ENCODE measurements around the gene HOXD13. TPM values are rescaled to one million over a fixed set of nuclear protein-coding genes. Genes with fewer than 3 reads are reported as not detected.

HOXD13 gene
- total RNA-seq, 4 donors from 2014 or later = 0.19 TPM; not detected in 3

DNA sequence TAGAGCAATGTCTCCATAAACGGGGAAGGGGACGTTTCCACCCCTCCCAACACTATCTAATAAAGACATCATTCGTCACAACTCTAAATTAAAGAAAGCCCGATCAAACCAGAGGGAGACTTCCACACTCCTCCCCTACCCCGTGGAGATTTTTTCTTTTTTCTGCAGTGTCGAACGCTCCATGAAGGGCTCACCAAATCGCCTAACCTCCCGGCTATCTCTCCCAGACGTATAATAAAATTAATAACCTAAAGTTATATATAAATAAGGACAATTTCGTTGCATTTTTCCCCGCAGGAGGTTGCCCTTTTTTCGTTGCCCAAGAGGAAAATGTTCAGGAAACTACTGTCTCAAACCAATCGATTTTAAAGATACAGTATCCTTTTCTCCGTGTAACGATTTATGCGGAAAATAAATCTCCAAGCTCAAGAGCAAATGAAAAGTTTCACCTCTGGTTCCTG lies 11.1 kb upstream of the HOXD13 start:
- DNase-seq (ENCODE audit: low spot score in 2 of 2) = no peak
- H3K9me3 ChIP-seq = no peaks in the 10 kb centered on the region
- peaks cover 100% of the 10 kb centered on the region for H3K27me3 ChIP-seq
- H3K36me3 ChIP-seq = no peaks in the 10 kb centered on the region
- TF ChIP-seq CTCF (IDR thresholded peaks at IDR 0.05) (no peak), EP300 (IDR thresholded peaks at IDR 0.05) (no peak), POLR2AphosphoS5 (IDR thresholded peaks at IDR 0.05) (no peak), POLR2A (IDR thresholded peaks at IDR 0.05) (no peak)
- 14% methylated on average over 17 of the region's 17 CpGs for WGBS
- peaks cover 50% of the 10 kb centered on the region for H3K4me1 ChIP-seq
- H3K27ac ChIP-seq = no peak overlapping the region
- H3K4me3 ChIP-seq = no peak overlapping the region

GRCh38 chr2:176081837-176082524 lies 10.5 kb upstream of the HOXD13 start:
- no peak for DNase-seq (ENCODE audit: low spot score in 2 of 2)
- H3K27me3 ChIP-seq = peaks cover 100% of the 10 kb centered on the region
- H3K9me3 ChIP-seq = no peaks in the 10 kb centered on the region
- no peaks in the 10 kb centered on the region for H3K36me3 ChIP-seq
- no peak overlapping the region for H3K4me3 ChIP-seq
- H3K27ac ChIP-seq = no peak overlapping the region
- no peak for TF ChIP-seq CTCF (IDR thresholded peaks at IDR 0.05)
- no peak for TF ChIP-seq EP300 (IDR thresholded peaks at IDR 0.05)
- no peak for TF ChIP-seq POLR2A (IDR thresholded peaks at IDR 0.05)
- no peak for TF ChIP-seq POLR2AphosphoS5 (IDR thresholded peaks at IDR 0.05)
- H3K4me1 ChIP-seq = peaks cover 50% of the 10 kb centered on the region
- WGBS = 11% methylated on average over 24 of the region's 62 CpGs

DNA sequence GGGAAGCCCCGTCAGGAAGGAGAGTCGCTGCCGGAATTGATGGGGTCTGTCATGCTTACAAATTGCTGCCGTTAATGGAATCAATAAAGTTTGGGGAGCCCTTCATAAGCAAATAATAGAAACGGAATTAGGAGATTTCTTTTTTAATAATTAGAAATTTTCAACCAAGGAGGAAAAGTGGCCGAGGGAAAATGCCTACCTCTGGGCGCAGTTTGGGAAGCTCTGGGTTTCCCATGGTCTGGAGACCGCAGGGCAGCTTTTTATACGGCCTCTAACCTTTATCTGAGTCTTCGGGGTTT lies 10.0 kb upstream of the HOXD13 start:
- Histone ChIP-seq H3K27me3 (peaks cover 100% of the 10 kb centered on the region), H3K9me3 (no peaks in the 10 kb centered on the region), H3K4me3 (no peak overlapping the region), H3K36me3 (no peaks in the 10 kb centered on the region), H3K27ac (no peak overlapping the region), H3K4me1 (peaks cover 50% of the 10 kb centered on the region)
- TF ChIP-seq EP300 (IDR thresholded peaks at IDR 0.05) (no peak), POLR2AphosphoS5 (IDR thresholded peaks at IDR 0.05) (no peak), CTCF (IDR thresholded peaks at IDR 0.05) (no peak), POLR2A (IDR thresholded peaks at IDR 0.05) (no peak)
- DNase-seq (ENCODE audit: low spot score in 2 of 2) = no peak
- WGBS = 9% methylated on average over 10 of the region's 10 CpGs

GRCh38 chr2:176082824-176083751 lies 9.4 kb upstream of the HOXD13 start:
- Histone ChIP-seq H3K9me3 (no peaks in the 10 kb centered on the region), H3K36me3 (no peaks in the 10 kb centered on the region), H3K27ac (no peak overlapping the region), H3K4me1 (peaks cover 54% of the 10 kb centered on the region), H3K4me3 (no peak overlapping the region), H3K27me3 (peaks cover 100% of the 10 kb centered on the region)
- TF ChIP-seq CTCF (IDR thresholded peaks at IDR 0.05) (no peak), POLR2A (IDR thresholded peaks at IDR 0.05) (no peak), POLR2AphosphoS5 (IDR thresholded peaks at IDR 0.05) (no peak), EP300 (IDR thresholded peaks at IDR 0.05) (no peak)
- WGBS = 11% methylated on average over 38 of the region's 66 CpGs
- DNase-seq (ENCODE audit: low spot score in 2 of 2) = no peak

GRCh38 chr2:176083796-176084261 lies 8.7 kb upstream of the HOXD13 start, which contains the start of gene EVX2:
Gene EVX2, minus strand, starts transcription at chr2:176083962. Its CDS starts 186 bp downstream, at chr2:176083776.
- no peaks in the 10 kb centered on the region for H3K36me3 ChIP-seq
- H3K9me3 ChIP-seq = no peaks in the 10 kb centered on the region
- H3K4me1 ChIP-seq = peaks cover 59% of the 10 kb centered on the region
- TF ChIP-seq POLR2A (IDR thresholded peaks at IDR 0.05) = no peak
- no peak within 1 kb of the TSS for H3K27ac ChIP-seq
- WGBS = 18% methylated on average over 27 of the region's 27 CpGs
- no peak within 1 kb of the TSS for H3K4me3 ChIP-seq
- no peak for DNase-seq (ENCODE audit: low spot score in 2 of 2)
- peaks cover 100% of the 10 kb centered on the region for H3K27me3 ChIP-seq
